Caco-2 (cell line): ENCODE measurements around the gene TFR2. TPM values are rescaled to one million over a fixed set of nuclear protein-coding genes. Genes with fewer than 3 reads are reported as not detected.

Source experiments
- BruUV-seq: library from RNA; stranded (reverse); fragments of 400-500 nt; replicated peaks from 2 replicates; lab custom pipeline; 2021; lab: Mats Ljungman, UMichigan
- CTCF ChIA-PET: fragments of 300-600 bp; sonication (Branson Sonifier 250); formaldehyde crosslinking; loops from one replicate; lab custom pipeline; 2022; ENCODE audit warnings: antibody characterized with exemption; lab: Charles Lee
- POLR2A ChIA-PET: fragments of 300-600 bp; sonication (Branson Sonifier 250); formaldehyde crosslinking; loops from one replicate; lab custom pipeline; 2022; ENCODE audit warnings: antibody characterized with exemption; lab: Charles Lee
- DNase-seq, 2 experiments: peaks; one replicate each; pipeline versions ENCODE4 v3.0.0 to v3.0.0-alpha.2; 2020 to 2022
- H3K27me3 ChIP-seq: replicated peaks from 2 replicates; pipeline ENCODE4 v1.6.0; 2011; ENCODE audit warnings: low read length; ENCODE audit not compliant: control insufficient read depth, insufficient read depth
- H3K36me3 ChIP-seq: 2 replicates; pipeline ENCODE4 v1.5.1; 2011; ENCODE audit warnings: low read length; ENCODE audit not compliant: control insufficient read depth, insufficient read depth
- H3K4me1 ChIP-seq: fragments of 250-450 bp; sonication (Bioruptor Pico); 2 replicates; pipeline ENCODE4 v1.5.1; 2020; ENCODE audit warnings: mild to moderate bottlenecking
- H3K4me3 ChIP-seq: 2 replicates; pipeline ENCODE4 v1.5.1; 2011; ENCODE audit warnings: low read depth, mild to moderate bottlenecking, control low read depth, low read length
- H3K9me3 ChIP-seq: fragments of 250-450 bp; sonication (Bioruptor Pico); 2 replicates; pipeline ENCODE4 v1.5.1; 2020; ENCODE audit warnings: mild to moderate bottlenecking, moderate library complexity
- H3K27ac Mint-ChIP-seq: one replicate; pipeline ENCODE4 v1.8.0; 2022; ENCODE audit warnings: mixed read lengths; ENCODE audit not compliant: unreplicated experiment
- H3K27me3 Mint-ChIP-seq: one replicate; pipeline ENCODE4 v1.8.0; 2022; ENCODE audit warnings: mixed read lengths; ENCODE audit not compliant: insufficient read depth, unreplicated experiment
- H3K36me3 Mint-ChIP-seq: one replicate; pipeline ENCODE4 v1.8.0; 2022; ENCODE audit warnings: mild to moderate bottlenecking, mixed read lengths; ENCODE audit not compliant: insufficient read depth, unreplicated experiment
- H3K4me1 Mint-ChIP-seq: one replicate; pipeline ENCODE4 v1.8.0; 2022; ENCODE audit warnings: low read depth, mixed read lengths; ENCODE audit not compliant: unreplicated experiment
- H3K4me3 Mint-ChIP-seq: one replicate; pipeline ENCODE4 v1.8.0; 2022; ENCODE audit warnings: mild to moderate bottlenecking, moderate library complexity, mixed read lengths; ENCODE audit not compliant: unreplicated experiment
- H3K9me3 Mint-ChIP-seq: one replicate; pipeline ENCODE4 v1.8.0; 2022; ENCODE audit warnings: mixed read lengths; ENCODE audit not compliant: unreplicated experiment
- intact Hi-C: fragments of 100-400 bp; cut with micrococcal nuclease; formaldehyde crosslinking; loops from one replicate; pipeline ENCODE4 v1.10.0; 2022; ENCODE audit not compliant: unreplicated experiment
- total RNA-seq: library from RNA; stranded (reverse); gene quantifications from 2 replicates; pipeline ENCODE4 v1.2.3, GENCODE V29; 2022
- TF ChIP-seq, protein P1 (sequence below), 2 experiments: fragments of 200-600 bp in 1 of 2; IDR thresholded peaks; 1 replicate in 1 of 2; 2 replicates in 1 of 2; pipeline versions ENCODE4 v1.5.1 to v1.8.0; 2011 to 2022; ENCODE audit warnings: antibody characterized with exemption in 1 of 2, control low read depth in 1 of 2, inconsistent platforms in 1 of 2, low read depth in 1 of 2, low read length in 1 of 2, mild to moderate bottlenecking in 1 of 2, moderate library complexity in 1 of 2; ENCODE audit not compliant: insufficient read depth in 1 of 2, severe bottlenecking in 1 of 2, unreplicated experiment in 1 of 2

TFR2 gene
- total RNA-seq, 1 experiment from 2014 or later, result 9.7 TPM

DNA sequence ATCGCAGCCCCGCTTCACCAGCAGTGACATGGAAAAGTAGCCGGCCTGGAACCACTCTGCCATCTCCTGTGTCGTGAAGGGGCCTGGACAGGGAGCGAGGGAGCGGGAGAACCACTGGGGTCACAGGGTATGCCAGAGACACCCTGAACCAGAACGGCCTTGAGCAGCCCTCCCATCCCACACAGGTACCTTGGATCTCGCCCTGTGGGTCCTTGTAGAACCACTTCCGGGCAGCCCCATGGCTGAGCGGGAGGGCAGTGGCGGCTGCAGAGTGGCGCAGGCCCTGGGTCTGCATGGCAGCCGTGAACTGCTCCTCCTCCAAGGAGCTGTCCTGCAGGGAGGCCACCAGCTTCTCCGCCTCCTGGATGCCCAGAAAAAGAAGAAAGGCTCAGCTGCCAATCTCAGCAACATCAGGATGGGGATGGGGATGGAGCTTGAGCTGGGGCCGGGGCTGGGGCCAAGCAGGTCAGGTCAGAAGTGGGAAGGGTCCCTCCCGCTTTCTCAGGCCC lies 43.2 kb upstream of the TFR2 start:
- BruUV-seq, result no TSS peak
- H3K4me1 Mint-ChIP-seq, result peaks cover under 1% of the 10 kb centered on the region
- no peaks in the 10 kb centered on the region for H3K27me3 ChIP-seq
- H3K9me3 Mint-ChIP-seq, result no peaks in the 10 kb centered on the region
- H3K36me3 ChIP-seq, result peaks cover 5% of the 10 kb centered on the region
- TF ChIP-seq, protein P1, sequence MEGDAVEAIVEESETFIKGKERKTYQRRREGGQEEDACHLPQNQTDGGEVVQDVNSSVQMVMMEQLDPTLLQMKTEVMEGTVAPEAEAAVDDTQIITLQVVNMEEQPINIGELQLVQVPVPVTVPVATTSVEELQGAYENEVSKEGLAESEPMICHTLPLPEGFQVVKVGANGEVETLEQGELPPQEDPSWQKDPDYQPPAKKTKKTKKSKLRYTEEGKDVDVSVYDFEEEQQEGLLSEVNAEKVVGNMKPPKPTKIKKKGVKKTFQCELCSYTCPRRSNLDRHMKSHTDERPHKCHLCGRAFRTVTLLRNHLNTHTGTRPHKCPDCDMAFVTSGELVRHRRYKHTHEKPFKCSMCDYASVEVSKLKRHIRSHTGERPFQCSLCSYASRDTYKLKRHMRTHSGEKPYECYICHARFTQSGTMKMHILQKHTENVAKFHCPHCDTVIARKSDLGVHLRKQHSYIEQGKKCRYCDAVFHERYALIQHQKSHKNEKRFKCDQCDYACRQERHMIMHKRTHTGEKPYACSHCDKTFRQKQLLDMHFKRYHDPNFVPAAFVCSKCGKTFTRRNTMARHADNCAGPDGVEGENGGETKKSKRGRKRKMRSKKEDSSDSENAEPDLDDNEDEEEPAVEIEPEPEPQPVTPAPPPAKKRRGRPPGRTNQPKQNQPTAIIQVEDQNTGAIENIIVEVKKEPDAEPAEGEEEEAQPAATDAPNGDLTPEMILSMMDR (IDR thresholded peaks at IDR 0.05; ENCODE audit: insufficient read depth in 1 of 2, low read depth in 1 of 2, low read length in 1 of 2, severe bottlenecking in 1 of 2, unreplicated experiment in 1 of 2), result no peak
- no peak for DNase-seq
- H3K27ac Mint-ChIP-seq, result no peak overlapping the region
- intact Hi-C loops, result no loop called here
- H3K9me3 ChIP-seq, result no peaks in the 10 kb centered on the region
- no peak overlapping the region for H3K4me3 ChIP-seq
- H3K27me3 Mint-ChIP-seq, result no peaks in the 10 kb centered on the region
- no peak overlapping the region for H3K4me3 Mint-ChIP-seq
- ChIA-PET CTCF (interaction anchor here (0.6 kb wide), 2 partner anchors 108 to 180 kb away, joined by 3 to 4 read pairs; no protein-coding TSS in a partner anchor), POLR2A (no interaction called here)
- H3K36me3 Mint-ChIP-seq, result peaks cover 75% of the 10 kb centered on the region
- no peaks in the 10 kb centered on the region; the same call in 1 of the 2 replicates for H3K4me1 ChIP-seq

GRCh38 chr7:100683659-100684533 lies 42.5 kb upstream of the TFR2 start:
- Histone ChIP-seq H3K27me3 (no peaks in the 10 kb centered on the region), H3K36me3 (peaks cover 7% of the 10 kb centered on the region), H3K9me3 (no peaks in the 10 kb centered on the region), H3K4me1 (no peaks in the 10 kb centered on the region; the same call in 1 of the 2 replicates), H3K4me3 (no peak overlapping the region)
- Mint-ChIP-seq H3K36me3 (peaks cover 75% of the 10 kb centered on the region), H3K27me3 (no peaks in the 10 kb centered on the region), H3K4me3 (no peak overlapping the region), H3K4me1 (peaks cover 6% of the 10 kb centered on the region), H3K27ac (no peak overlapping the region), H3K9me3 (no peaks in the 10 kb centered on the region)
- TF ChIP-seq, protein P1 (IDR thresholded peaks at IDR 0.05; ENCODE audit: insufficient read depth in 1 of 2, low read depth in 1 of 2, low read length in 1 of 2, severe bottlenecking in 1 of 2, unreplicated experiment in 1 of 2), result no peak
- ChIA-PET POLR2A (no interaction called here), CTCF (no interaction called here)
- intact Hi-C loops, result no loop called here
- no TSS peak for BruUV-seq
- DNase-seq, result no peak

GRCh38 chr7:100682991-100683658 lies 41.8 kb upstream of the TFR2 start:
- Histone ChIP-seq H3K27me3 (no peaks in the 10 kb centered on the region), H3K36me3 (peaks cover 10% of the 10 kb centered on the region), H3K9me3 (no peaks in the 10 kb centered on the region), H3K4me1 (no peaks in the 10 kb centered on the region; the same call in 1 of the 2 replicates), H3K4me3 (no peak overlapping the region)
- ChIA-PET POLR2A (no interaction called here), CTCF (no interaction called here)
- H3K4me1 Mint-ChIP-seq, result peaks cover 6% of the 10 kb centered on the region
- no peaks in the 10 kb centered on the region for H3K27me3 Mint-ChIP-seq
- TF ChIP-seq, protein P1 (IDR thresholded peaks at IDR 0.05; ENCODE audit: insufficient read depth in 1 of 2, low read depth in 1 of 2, low read length in 1 of 2, severe bottlenecking in 1 of 2, unreplicated experiment in 1 of 2), result no peak
- H3K36me3 Mint-ChIP-seq, result peaks cover 75% of the 10 kb centered on the region
- no peak overlapping the region for H3K27ac Mint-ChIP-seq
- no peak overlapping the region for H3K4me3 Mint-ChIP-seq
- no TSS peak for BruUV-seq
- intact Hi-C loops, result no loop called here
- no peak for DNase-seq
- H3K9me3 Mint-ChIP-seq, result no peaks in the 10 kb centered on the region
